ENCODE measurements around the gene RNF152. TPM values are rescaled to one million over a fixed set of nuclear protein-coding genes. Genes with fewer than 3 reads are reported as not detected.

The RNF152 gene
- total and polyA plus RNA-seq, 8 donors: 1.4 to 99.9 (median 16.1) TPM

GRCh38 chr18:61822879-61823278 is 69.9 kb downstream of the RNF152 start:
- H3K4me1 ChIP-seq: peaks cover 0 to 10% (median 9%) of the 10 kb centered on the region in 4 donors
- intact Hi-C loops (cut with DNase I; ENCODE audit: low total_unique reads): no loop called here
- 73 to 84% (median 78%) methylated on average over 4 of the region's 4 CpGs for WGBS, 5 donors
- H3K27me3 ChIP-seq: no peaks in the 10 kb centered on the region
- TF ChIP-seq CTCF (IDR thresholded peaks at IDR 0.05) (no peak), EP300 (IDR thresholded peaks at IDR 0.05) (no peak), POLR2AphosphoS5 (IDR thresholded peaks at IDR 0.05) (no peak), POLR2A (IDR thresholded peaks at IDR 0.05) (no peak)
- no peaks in the 10 kb centered on the region for H3K36me3 ChIP-seq
- H3K4me3 ChIP-seq: no peak overlapping the region
- H3K9me3 ChIP-seq: no peaks in the 10 kb centered on the region
- DNase-seq: no peak
- no peak overlapping the region for H3K27ac ChIP-seq

GRCh38 chr18:61821748-61822147 is 71.1 kb downstream of the RNF152 start:
- no peaks in the 10 kb centered on the region for H3K36me3 ChIP-seq
- intact Hi-C loops (cut with DNase I; ENCODE audit: low total_unique reads): no loop called here
- no peaks in the 10 kb centered on the region for H3K9me3 ChIP-seq
- H3K4me3 ChIP-seq: no peak overlapping the region
- no peak for TF ChIP-seq EP300 (IDR thresholded peaks at IDR 0.05)
- TF ChIP-seq POLR2AphosphoS5 (IDR thresholded peaks at IDR 0.05): no peak
- TF ChIP-seq POLR2A (IDR thresholded peaks at IDR 0.05): no peak
- H3K27me3 ChIP-seq: no peaks in the 10 kb centered on the region
- 88 to 94% (median 92%) methylated on average over 4 of the region's 4 CpGs for WGBS, 5 donors
- no peak for DNase-seq
- H3K4me1 ChIP-seq: peaks cover 0 to 10% (median 9%) of the 10 kb centered on the region in 4 donors
- H3K27ac ChIP-seq: no peak overlapping the region

GRCh38 chr18:61820882-61821281 is 71.9 kb downstream of the RNF152 start:
- TF ChIP-seq POLR2A (IDR thresholded peaks at IDR 0.05): no peak
- no peak for TF ChIP-seq POLR2AphosphoS5 (IDR thresholded peaks at IDR 0.05)
- TF ChIP-seq CTCF (IDR thresholded peaks at IDR 0.05): no peak
- no peak for TF ChIP-seq EP300 (IDR thresholded peaks at IDR 0.05)

GRCh38 chr18:61817086-61817485 is 75.7 kb downstream of the RNF152 start:
- TF ChIP-seq POLR2A (IDR thresholded peaks at IDR 0.05) (no peak), CTCF (IDR thresholded peaks at IDR 0.05) (no peak), EP300 (IDR thresholded peaks at IDR 0.05) (no peak), POLR2AphosphoS5 (IDR thresholded peaks at IDR 0.05) (no peak)
- no peaks in the 10 kb centered on the region for H3K9me3 ChIP-seq
- WGBS, 5 donors: 89 to 96% (median 92%) methylated on average over 5 of the region's 5 CpGs

More at GRCh38 chr18:61820882-61821281, 71.9 kb downstream of the RNF152 start:
- intact Hi-C loops (cut with DNase I; ENCODE audit: low total_unique reads): no loop called here
- Histone ChIP-seq H3K9me3 (no peaks in the 10 kb centered on the region), H3K27ac (no peak overlapping the region), H3K4me3 (no peak overlapping the region), H3K36me3 (peaks cover 5 to 6% (median 6%) of the 10 kb centered on the region in 4 donors), H3K27me3 (no peaks in the 10 kb centered on the region), H3K4me1 (peaks cover 0 to 10% (median 9%) of the 10 kb centered on the region in 4 donors)
- no peak for DNase-seq
- WGBS, 5 donors: 89 to 97% (median 92%) methylated on average over 1 of the region's 1 CpG

GRCh38 chr18:61815885-61816470 is 76.8 kb downstream of the RNF152 start:
- Histone ChIP-seq H3K9me3 (no peaks in the 10 kb centered on the region), H3K4me3 (no peak overlapping the region), H3K27me3 (no peaks in the 10 kb centered on the region), H3K36me3 (peaks cover 15 to 29% (median 25%) of the 10 kb centered on the region in 4 donors), H3K27ac (no peak overlapping the region), H3K4me1 (no peaks in the 10 kb centered on the region)
- no peak for TF ChIP-seq CTCF (IDR thresholded peaks at IDR 0.05)
- no peak for TF ChIP-seq POLR2AphosphoS5 (IDR thresholded peaks at IDR 0.05)
- no peak for TF ChIP-seq POLR2A (IDR thresholded peaks at IDR 0.05)
- no peak for TF ChIP-seq EP300 (IDR thresholded peaks at IDR 0.05)
- DNase-seq: no peak
- intact Hi-C loops (cut with DNase I; ENCODE audit: low total_unique reads): no loop called here
- 94 to 97% (median 96%) methylated on average over 18 to 29 of the region's 29 CpGs for whole genome bisulfite sequencing, 5 donors

More at GRCh38 chr18:61817086-61817485, 75.7 kb downstream of the RNF152 start:
- Histone ChIP-seq H3K27me3 (no peaks in the 10 kb centered on the region), H3K4me3 (no peak overlapping the region), H3K4me1 (no peaks in the 10 kb centered on the region), H3K36me3 (peaks cover 15 to 29% (median 25%) of the 10 kb centered on the region in 4 donors), H3K27ac (no peak overlapping the region)
- intact Hi-C loops (cut with DNase I; ENCODE audit: low total_unique reads): no loop called here
- DNase-seq: no peak

All from stomach (tissue), 9 donors.